ENCODE results near the gene BANP.
A peak's percentile ranks its signal among the peaks of the same experiment; 100 is the strongest.
"Not testable (repeated sequence)": the region's sequence is repeated elsewhere in the genome, so short reads cannot be mapped to it uniquely, and the experiment has no call there.

BANP gene, protein sequence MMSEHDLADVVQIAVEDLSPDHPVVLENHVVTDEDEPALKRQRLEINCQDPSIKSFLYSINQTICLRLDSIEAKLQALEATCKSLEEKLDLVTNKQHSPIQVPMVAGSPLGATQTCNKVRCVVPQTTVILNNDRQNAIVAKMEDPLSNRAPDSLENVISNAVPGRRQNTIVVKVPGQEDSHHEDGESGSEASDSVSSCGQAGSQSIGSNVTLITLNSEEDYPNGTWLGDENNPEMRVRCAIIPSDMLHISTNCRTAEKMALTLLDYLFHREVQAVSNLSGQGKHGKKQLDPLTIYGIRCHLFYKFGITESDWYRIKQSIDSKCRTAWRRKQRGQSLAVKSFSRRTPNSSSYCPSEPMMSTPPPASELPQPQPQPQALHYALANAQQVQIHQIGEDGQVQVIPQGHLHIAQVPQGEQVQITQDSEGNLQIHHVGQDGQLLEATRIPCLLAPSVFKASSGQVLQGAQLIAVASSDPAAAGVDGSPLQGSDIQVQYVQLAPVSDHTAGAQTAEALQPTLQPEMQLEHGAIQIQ

DNA sequence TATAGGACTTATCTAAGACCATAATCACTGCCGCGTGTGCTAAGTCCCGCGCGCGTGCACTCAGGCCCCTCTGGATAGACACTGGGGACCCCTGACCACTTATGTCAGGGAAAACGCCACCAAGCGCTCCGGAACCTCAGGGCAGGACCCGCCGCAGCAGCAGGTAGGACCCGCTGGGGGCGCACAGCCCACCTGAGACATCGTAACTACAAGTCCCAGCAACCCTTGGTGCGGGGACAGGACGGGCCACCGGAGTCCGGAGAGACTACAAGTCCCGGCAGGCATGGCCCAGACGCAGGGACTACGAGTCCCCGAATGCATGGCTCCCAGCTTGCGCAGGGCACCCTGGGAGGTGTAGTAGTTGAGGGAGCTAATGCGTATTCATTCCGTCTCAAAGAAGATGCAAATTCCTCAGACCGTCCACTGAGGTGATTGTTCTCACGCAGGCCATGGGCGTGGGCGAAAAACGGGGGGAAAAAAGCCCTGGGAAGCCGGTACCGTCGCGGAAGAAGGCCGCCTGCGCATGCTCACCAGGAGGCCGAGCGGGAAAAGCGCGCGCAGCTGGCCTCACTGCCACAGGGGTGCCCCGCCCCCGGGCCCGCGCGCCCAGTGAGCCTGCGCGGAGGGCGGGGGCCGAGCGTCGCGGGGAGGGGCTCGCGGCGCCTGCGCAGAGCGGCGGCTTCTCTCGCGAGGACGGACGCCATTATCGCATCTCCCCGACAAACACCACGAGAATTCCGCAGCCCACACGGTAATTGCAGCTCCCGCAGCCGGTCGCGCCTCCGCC, at the start of gene BANP:
BANP (plus strand) TSS at position 670 of the 787 bp plus-strand sequence. CDS start 23,682 bp downstream, outside the sequence.
- peak; percentile 99 for DNase-seq (ENCODE audit: low spot score)

DNA sequence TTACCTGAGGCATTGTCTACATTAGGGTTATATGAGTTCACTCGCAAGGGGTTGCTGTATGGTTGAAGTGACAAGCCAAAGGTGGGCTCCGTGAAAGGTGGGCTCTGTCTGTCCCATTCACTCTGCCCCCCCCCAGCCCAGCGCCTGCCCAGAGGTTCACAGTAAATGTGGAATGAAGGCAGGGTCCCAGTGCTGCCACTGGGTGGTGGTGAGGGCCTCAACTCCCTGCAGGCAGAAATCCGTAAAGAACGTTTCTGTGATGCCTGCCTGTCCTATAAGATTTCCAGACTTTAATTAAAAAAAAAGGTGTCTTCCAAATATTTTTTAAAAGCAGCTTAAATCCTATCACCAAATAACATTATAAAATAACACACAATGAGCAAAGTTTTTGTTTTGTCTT, 46.3 kb upstream of the BANP start:
- not testable (repeated sequence) for DNase-seq (ENCODE audit: low spot score)

DNA sequence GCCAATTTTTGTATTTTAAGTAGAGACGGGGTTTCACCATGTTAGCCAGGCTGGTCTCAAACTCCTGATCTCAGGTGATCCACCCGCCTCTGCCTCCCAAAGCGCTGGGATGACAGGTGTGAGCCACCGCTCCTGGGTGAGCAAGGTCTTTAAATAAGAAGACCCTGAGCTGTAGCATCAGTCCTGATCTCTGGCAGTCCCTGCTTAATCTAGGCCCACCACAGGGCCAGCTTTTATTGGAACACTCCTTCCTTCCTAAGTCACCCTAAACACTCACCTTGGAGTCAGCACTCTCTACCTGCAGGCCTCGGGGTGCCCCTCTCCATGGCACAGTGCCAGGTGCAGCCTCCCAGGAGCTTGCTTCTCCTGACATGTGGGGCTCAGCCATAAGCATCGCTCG, 45.7 kb upstream of the BANP start:
- DNase-seq (ENCODE audit: low spot score), result not testable (repeated sequence)

DNA sequence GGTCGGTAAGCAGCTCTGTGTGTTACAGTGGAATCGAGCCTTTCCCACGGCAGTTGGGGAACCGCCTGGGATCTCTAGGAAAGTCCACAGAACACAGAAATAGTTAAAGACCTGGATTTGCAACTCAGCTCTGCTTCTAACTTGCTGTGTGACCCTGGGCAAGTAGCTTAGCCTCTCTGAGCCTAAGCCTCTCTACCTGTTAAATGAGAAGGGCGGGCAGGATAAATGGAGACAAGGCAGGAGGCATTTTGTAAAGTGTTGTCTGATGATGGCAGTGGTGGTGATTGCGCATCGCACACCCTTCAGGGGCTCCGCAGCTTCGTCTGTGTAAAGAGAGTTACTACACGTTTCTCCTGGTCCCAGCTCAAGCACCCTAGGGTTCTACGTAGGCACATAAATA, 43.1 kb upstream of the BANP start:
- DNase-seq (ENCODE audit: low spot score), result not testable (repeated sequence)

DNA sequence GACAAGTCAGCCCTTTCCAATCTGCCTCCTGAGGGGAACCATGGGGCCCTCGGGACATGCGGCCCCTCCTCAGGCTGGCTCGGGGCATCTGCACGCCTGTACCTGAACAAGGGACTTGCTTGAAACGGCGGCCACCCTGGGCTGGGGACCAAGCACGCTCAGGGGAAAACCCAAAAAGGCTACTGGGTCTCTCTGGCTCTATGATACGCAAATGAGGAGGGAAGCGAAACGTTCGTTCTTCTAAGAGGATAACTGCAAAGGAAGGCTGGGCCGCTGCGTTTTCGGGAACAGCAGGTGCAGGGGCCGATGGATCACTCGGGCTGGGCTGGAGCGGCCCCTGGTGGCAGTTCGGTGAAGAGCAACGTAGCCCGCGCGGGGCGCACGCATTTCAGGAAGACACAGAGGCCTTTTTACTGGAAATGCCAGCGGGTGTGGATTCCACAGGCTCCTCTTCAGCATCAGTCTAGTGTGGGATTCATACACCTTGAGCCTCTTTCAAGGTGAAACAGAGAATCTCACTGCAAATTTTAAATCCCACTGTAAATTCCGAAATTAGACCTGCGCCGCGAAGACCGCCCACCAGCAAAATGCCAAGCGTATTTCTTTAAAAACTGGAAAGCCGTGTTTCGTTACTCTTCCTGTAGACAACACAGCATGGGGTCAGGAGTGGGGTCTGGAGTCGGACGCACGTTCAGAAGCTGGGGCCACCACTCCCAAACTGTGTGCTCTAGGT, 41.9 kb upstream of the BANP start:
- peak; percentile 79 for DNase-seq (ENCODE audit: low spot score)

DNA sequence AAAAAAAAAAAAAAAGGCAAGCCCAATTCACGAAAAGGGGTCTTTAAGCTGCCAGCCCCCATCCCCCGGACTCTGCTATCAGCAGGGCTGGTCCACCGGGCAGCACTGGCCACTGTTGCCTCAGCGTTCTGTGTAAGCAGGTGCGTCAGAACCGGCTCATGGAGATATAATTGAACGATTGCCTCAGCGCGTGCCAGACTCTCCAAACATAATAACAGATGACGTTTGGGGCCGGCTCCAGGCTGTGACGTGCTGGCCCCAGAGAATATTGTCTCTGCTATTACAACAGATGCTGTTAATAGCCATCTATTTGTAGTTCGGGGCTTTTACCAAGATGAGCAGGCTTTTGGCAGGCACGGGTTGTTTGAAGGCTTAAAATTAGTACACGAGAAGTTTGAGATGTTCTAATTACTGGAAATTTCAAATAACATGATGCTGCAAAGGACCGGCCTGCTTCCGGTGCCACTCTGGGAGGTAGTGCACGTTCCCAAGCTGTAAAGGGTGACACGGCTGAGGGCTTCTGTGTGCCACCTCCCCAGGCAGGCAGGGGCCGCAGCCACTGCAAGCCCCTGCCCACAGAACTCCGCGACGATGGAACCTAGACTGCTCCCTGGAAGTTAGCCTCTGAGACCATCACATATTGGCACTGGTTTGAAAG, 40.0 kb upstream of the BANP start:
- peak; percentile 81 for DNase-seq (ENCODE audit: low spot score)

DNA sequence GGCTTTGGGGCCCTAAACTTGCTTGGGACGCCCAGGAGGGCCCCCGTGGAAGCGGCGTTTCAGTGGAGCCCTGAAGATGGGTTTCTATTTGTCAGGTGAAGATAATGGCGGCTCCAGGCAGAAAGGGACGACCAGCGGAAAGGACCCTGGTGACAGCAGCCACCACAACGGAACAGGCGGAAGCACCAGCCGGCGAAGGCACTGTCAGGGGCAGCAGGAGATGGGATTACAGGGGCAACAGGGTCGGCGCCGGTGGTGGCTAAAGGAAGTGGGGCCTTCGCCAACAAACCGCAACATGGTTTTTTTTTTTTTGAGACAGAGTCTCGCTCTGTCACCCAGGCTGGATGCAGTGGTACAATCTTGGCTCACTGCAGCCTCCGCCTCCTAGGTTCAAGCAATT, 38.5 kb upstream of the BANP start:
- not testable (repeated sequence) for DNase-seq (ENCODE audit: low spot score)

DNA sequence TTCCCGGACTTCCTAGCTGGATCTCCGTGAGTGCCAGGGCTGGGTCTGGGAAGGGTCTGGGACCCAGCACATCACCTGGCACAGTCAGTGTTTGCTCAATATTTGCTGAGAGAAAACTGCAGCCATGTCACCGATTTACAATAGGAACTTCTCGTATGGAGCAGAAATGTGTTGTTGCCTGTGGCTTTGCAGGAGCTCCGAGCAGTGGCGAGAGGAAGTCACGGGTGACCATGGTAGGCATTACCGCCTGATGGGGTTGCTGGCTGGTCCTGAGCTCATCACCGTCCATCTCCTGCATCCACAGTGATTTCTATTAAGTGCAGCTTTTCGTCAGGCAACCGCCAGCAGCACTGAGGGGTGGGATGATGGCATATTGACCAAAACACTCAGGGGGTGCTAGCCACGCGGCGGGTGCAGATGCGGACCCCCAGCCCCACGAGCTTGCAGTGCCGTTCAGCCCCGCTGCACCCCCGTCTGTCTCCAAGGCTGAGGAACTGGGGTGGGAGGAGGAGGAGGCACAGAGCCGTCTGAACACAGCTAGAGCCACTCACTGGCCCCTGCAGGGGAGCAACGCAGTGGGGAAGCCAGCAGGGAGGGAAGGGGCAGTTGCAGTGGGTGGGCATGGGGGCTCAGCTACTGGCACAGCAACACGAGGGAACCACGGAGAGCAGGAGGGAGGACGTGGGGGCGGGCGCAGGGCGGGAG, 37.1 kb upstream of the BANP start:
- not testable (repeated sequence) for DNase-seq (ENCODE audit: low spot score)

DNA sequence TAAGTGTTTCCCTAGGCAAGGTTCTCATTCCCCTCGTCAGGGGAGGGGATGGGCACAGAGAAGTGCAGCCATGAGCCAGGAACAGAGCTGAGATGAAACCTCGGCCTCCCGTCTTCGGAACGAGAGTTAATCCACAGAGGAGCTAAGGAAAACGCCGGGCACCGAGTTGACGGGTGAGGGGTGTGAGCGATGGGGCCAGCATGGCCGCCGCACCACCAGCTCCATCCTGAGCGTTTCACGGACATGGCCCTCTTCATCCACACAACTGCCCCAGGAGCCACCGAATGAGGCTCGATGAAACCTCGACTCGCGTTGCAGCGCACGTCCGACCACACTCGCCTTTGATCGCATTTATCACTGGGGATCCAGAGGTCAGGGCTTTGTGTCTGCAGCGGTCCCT, 36.4 kb upstream of the BANP start:
- no peak for DNase-seq (ENCODE audit: low spot score)

DNA sequence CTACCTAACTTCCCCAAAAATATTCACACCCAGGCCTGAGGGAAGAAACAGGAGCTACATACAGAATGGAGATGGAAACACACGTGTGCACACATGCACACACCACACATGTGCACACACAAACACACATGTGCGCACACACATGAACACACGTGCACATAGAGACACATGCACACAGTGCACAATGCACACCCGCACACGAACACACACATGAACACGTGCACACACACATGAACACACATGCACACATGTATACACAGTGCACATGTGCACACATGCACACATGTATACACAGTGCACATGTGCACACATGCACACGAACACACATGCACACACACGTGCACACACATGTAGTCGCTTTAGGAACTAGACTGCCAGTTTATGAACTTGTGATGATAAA, 33.7 kb upstream of the BANP start:
- no peak for DNase-seq (ENCODE audit: low spot score)

DNA sequence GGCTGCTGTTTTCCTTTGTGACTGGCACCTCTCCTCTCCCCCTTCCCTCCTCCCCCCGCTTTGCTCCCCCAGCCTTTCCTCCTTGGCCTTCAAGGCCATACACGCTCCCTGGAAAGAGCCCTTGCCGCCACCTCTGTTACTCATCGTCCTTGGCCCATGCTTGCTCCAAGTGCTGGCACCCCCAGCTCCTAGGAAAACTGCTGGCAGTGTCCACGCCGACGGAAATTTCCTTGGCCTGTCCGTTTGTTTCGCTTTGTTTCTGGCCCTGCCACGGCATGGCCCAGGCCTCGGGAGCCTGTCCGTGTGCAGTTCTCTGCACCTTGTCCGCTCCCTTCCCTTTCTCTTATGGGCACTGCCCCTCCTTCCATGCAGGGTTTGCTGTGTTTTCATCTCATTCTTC, 32.9 kb upstream of the BANP start:
- peak; percentile 78 for DNase-seq (ENCODE audit: low spot score)

DNA sequence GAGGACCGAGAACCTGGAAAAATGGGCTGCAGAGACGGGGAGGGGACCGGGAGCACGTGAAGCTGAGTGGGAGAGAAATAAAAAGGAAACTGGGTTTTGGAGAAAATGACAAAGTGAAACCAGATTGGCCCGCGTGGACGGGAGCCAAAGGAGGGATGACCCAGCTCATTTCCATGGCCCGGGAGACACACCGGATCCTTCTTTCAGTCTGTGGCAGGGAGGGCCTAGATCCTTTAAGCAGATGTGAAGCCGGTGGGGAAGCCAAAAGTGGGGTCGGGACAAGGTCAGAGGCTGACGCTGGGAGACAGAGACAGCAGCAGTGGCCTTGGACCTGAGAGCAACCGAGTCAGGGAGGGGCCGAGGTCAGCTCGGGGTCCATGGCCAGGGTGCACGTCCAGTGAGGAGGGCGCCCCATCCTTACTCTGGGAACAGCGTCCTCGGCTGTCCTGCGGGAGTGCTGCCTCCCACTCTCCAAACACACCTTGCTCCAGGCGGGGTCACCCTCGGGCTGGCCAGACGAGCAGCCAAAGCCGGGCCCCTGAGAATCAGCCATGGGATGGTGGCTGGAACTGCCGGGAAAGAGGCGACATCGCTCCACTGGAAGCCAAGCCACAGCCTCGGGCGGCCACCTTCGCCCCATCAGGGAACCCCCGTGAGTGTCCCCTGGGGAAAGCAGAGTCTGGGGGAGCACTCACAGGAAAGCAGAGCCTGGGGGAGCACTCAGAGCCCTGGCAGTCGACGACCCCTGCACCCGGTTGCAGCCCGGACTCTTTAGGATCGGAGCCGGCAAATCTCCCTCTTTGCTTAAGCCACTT, 32.2 kb upstream of the BANP start:
- DNase-seq (ENCODE audit: low spot score), result peak; percentile 26

DNA sequence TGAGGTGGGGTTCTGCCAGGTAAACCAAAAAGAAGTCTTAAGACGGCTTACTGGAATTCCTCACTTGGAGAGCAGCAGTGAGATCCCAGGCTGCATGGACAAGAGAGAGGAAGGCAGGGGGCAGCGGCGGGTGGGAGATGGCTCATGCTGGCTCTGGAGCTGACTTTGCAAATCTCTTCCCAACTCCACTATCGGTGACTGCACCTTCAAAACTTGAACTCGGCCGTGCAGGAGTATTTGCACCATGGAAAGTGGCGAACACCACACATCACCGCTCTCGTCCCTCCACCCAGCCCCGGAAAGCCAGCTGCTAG, 31.6 kb upstream of the BANP start:
- no peak for DNase-seq (ENCODE audit: low spot score)

DNA sequence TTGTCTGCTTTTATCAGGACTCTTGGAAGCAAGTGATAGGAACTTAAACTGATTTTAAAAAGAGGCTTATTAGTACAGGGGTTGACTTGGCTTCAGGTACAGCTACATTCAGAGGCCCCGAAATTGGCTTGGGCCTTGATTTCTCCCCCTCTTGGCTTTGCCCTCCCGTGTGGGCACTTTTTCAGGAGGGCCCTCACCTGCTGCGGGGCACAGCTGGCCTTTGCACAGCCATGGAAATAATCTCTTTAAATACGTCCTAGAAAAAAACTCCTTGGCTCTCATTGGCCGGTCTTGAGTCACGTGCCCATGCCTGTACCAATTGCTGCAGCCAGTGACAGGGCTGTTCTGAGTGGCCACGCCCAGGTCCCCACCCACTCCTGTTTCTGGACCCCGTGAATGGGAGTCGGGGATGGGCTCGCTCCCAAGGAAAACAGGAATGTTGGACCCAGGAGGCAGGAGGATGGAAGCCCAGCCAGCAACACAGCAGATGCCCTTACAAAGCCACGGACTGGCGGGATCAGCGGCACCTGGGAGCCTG, 29.9 kb upstream of the BANP start:
- peak; percentile 95 for DNase-seq (ENCODE audit: low spot score)

DNA sequence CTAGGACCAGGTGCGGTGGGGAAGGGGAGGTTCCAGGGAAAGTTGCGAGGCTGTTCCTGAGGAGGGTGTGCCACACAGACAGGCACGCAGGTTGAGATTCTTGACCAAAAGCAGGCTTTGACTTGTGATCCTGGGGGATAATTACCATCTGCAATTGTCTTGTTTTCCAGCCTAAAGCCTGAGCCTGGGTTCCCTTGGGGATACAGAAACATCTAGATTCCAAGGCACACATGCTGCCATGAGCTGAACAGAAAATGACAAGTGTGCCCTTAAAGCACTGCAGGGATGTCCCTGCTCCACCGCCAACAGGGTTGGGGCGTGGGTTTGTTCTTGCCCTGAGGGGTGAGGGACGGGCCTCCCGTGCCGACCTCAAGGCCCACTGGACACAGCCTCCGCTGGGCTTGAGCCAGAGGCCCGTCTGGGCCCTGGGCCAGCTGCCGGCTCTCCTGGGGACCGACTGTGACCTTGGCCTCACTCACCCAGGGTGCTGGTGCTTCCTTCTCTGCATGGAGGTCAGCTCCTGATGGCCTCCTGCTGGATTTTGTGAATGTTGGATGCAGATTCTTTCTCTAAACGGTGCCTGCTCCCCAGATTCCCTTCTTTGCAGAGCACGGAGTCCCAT, 28.9 kb upstream of the BANP start:
- DNase-seq (ENCODE audit: low spot score), result no peak

DNA sequence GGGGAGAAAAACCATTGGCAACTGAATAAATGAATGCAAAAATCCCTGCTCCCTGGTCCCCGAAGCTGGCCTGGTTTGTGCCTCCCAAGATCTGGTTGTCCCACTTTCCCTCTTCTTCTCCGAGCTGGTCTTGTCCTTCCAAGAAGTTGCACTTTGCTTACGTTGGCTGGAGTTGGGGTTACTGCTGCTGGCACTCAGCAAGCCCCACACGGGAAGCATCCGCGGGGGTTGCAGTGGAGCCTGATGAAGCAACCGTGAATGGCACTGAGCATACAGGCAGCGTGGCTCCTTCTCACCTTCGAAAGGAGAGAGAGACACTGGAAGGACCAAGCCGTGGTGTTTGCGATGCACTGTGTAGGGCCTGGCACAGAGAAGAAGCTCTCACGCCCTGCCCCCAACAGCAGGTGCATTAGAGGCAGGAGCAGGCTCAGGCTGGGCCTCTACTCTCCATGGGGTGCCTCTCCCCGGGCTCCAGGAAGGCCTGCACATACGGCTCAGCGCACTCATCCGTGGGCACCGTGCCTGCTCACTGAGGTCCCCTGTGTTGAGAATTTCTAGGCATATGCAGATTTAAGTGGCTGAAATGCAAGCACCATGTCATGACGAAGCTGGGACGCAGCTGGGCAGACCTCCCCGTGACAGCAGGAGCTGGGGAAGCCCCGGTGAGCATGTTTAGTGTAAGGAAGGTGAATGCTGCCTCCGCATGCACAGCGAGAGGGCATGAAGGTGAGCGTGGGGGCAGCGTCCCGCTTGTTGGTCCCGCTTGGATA, 27.0 kb upstream of the BANP start:
- peak; percentile 36 for DNase-seq (ENCODE audit: low spot score)

DNA sequence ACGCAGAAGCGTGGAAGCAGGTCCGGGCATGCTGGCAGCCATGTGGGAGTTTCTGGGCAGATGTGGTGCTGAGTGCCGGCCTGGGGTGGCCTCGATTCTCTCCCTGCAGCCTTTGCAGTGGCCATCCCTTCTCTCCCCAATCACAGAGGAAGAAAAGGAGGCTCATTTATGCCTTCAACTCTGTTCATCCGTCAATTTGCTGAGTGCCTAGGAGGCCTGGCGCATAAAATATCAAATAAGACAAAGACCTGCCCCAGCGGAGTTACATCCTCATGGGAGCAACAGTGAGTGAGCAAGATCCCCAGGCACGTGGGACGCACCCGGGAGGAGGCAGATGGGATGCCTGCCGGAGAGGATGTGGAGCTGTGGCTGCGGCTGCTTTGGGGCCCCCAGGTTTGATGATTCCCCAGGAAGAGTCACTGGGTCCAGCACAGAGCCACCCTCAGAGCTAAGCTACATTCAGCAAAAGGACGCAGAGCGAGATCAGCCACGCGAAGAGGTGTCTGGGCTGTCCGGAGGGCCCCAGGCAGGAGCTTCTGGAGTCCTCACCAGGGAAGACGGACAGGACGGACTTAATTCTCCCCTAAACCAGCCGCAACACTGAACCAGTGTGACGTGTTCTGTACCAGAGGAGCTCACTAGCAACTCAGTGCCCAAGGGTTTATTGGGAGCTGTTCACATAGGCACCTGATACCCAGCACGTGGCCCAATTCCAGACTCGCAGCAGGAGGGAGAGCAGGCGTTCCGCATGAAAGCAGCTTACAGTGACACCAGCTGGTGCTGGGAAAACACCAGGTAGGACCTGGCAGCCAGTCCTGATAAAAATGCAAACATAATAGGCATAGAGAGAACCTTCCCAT, 26.2 kb upstream of the BANP start:
- peak; percentile 92 for DNase-seq (ENCODE audit: low spot score)
